Type B pancreatic cell (in vitro differentiated cells): ENCODE data around the gene ESR1. TPM values are rescaled to one million over a fixed set of nuclear protein-coding genes. Genes with fewer than 3 reads are reported as not detected.

Experiments used
- DNase-seq: peaks from one replicate; pipeline ENCODE4 v3.0.0; 2021; ENCODE audit warnings: mixed read lengths; ENCODE audit not compliant: unreplicated experiment; ENCODE audit errors: extremely low spot score
- H3K27ac Mint-ChIP-seq: 2 replicates; pipeline ENCODE4 v1.8.0; 2021; ENCODE audit warnings: mild to moderate bottlenecking, mixed read lengths
- H3K27me3 Mint-ChIP-seq: 2 replicates; pipeline ENCODE4 v1.8.0; 2021; ENCODE audit warnings: mixed read lengths
- H3K36me3 Mint-ChIP-seq: 2 replicates; pipeline ENCODE4 v1.8.0; 2021; ENCODE audit warnings: mixed read lengths
- H3K4me1 Mint-ChIP-seq: one replicate; pipeline ENCODE4 v1.8.0; 2021; ENCODE audit warnings: mixed read lengths; ENCODE audit not compliant: unreplicated experiment
- H3K4me3 Mint-ChIP-seq: 2 replicates; pipeline ENCODE4 v1.8.0; 2021; ENCODE audit warnings: mild to moderate bottlenecking, mixed read lengths
- H3K9me3 Mint-ChIP-seq: 2 replicates; pipeline ENCODE4 v1.8.0; 2021; ENCODE audit warnings: mixed read lengths
- CTCF ChIP-seq: fragments of 200-600 bp; sonication (generic); conservative IDR thresholded peaks from 2 replicates; pipeline ENCODE4 v1.5.0; 2021; ENCODE audit warnings: antibody characterized with exemption, mild to moderate bottlenecking
- total RNA-seq: library from RNA; stranded (reverse); gene quantifications from 2 replicates; pipeline ENCODE4 v1.2.1, GENCODE V29; 2021; ENCODE audit warnings: low replicate concordance

The ESR1 gene
- total RNA-seq, 1 donor from 2014 or later: 0.24 TPM

GRCh38 chr6:152050451-152051195, 243.1 kb downstream of the ESR1 start:
- no peaks in the 10 kb centered on the region for H3K36me3 Mint-ChIP-seq
- H3K9me3 Mint-ChIP-seq: no peaks in the 10 kb centered on the region
- TF ChIP-seq CTCF: no peak
- no peak for DNase-seq
- H3K4me3 Mint-ChIP-seq: no peak overlapping the region
- H3K27ac Mint-ChIP-seq: no peak overlapping the region
- peaks cover 4% of the 10 kb centered on the region for H3K27me3 Mint-ChIP-seq
- H3K4me1 Mint-ChIP-seq: peaks cover 4% of the 10 kb centered on the region

DNA sequence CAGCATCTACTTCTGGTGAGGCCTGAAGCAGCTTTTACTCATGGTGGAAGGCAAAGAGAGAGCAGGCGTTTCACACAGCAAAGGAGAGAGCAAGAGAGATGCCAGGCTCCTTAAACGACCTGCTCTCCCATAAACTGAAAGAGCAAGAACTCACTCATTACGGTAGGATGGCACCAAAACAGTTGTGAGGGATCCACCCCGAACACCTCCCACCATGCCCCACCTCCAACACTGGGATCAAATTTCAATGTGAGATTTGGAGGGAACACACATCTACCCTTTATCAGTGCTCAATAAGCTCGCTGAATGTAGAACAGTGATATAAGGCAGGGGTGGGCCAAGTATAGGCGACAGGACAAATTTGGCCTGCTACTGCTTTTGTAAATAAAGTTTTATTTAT, 244.6 kb downstream of the ESR1 start:
- Mint-ChIP-seq H3K36me3 (no peaks in the 10 kb centered on the region), H3K9me3 (no peaks in the 10 kb centered on the region), H3K27ac (no peak overlapping the region), H3K27me3 (peaks cover 3% of the 10 kb centered on the region), H3K4me1 (peaks cover 4% of the 10 kb centered on the region), H3K4me3 (no peak overlapping the region)
- no peak for DNase-seq
- TF ChIP-seq CTCF: no peak

- H3K4me1 Mint-ChIP-seq: peaks cover 9% of the 10 kb centered on the region
- H3K4me3 Mint-ChIP-seq: no peak overlapping the region
- no peak for DNase-seq
- H3K9me3 Mint-ChIP-seq: no peaks in the 10 kb centered on the region
- peaks cover 3% of the 10 kb centered on the region for H3K27me3 Mint-ChIP-seq
- H3K36me3 Mint-ChIP-seq: no peaks in the 10 kb centered on the region
- no peak for TF ChIP-seq CTCF
- H3K27ac Mint-ChIP-seq: no peak overlapping the region
Observed at GRCh38 chr6:152053332-152053731, 245.8 kb downstream of the ESR1 start.

DNA sequence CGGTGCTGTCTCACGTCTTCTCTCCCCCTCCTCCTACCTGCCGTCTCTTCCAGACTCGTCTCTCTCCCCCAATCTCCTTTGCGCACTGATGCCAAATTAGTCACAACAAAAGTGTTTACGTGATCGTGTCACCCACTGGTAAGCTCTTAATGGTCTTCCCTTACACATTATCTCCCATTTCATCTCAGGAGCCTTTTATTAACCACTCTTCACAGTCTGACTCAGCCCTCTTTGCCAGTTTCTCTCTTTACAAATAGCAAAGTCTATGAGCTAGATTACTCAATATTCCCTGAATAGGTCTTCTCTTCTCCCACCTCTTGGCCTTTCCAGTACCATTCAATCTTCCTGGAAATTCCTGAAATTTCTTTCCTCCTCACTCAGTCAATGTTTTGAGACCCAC, 247.0 kb downstream of the ESR1 start:
- no peak for TF ChIP-seq CTCF
- Mint-ChIP-seq H3K4me1 (peaks cover 7% of the 10 kb centered on the region), H3K27me3 (peaks cover 3% of the 10 kb centered on the region), H3K4me3 (no peak overlapping the region), H3K27ac (no peak overlapping the region), H3K36me3 (no peaks in the 10 kb centered on the region), H3K9me3 (no peaks in the 10 kb centered on the region)
- DNase-seq: no peak

DNA sequence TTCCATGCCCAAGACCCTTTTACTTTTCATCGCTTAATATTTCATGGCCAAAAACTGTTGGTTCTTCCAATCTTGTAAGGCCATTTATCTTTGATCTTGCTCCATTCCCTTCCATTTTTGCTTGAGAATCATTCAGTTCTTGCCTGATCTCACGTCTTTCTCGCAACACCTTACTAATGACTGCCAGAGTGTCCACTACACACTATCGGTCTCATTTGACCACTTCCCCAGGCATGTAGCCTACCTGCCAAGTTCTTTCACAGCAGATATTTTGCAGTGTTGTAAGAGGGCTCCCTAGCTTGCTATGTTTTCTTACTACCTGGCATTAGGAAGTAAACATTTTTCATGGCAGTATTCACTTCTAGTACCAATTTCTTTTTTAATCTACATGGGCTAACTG, 248.0 kb downstream of the ESR1 start:
- Mint-ChIP-seq H3K27ac (no peak overlapping the region), H3K4me1 (peaks cover 5% of the 10 kb centered on the region), H3K36me3 (no peaks in the 10 kb centered on the region), H3K9me3 (no peaks in the 10 kb centered on the region), H3K27me3 (peaks cover 3% of the 10 kb centered on the region), H3K4me3 (no peak overlapping the region)
- TF ChIP-seq CTCF: no peak
- no peak for DNase-seq
